ENCODE measurements around the gene UNK.

- no peak for TF ChIP-seq CTCF (conservative IDR thresholded peaks at IDR 0.05 in 1 of 2, IDR thresholded peaks at IDR 0.05 in 1 of 2; ENCODE audit: low read depth in 1 of 2, low read length in 2 of 2)
- TF ChIP-seq EZH2 (IDR thresholded peaks at IDR 0.05; ENCODE audit: low read length, missing control alignments): no peak
Observed at GRCh38 chr17:75811174-75811573, 26.6 kb downstream of the UNK start.
